Stimulated activated CD4-positive, alpha-beta T cell treated with anti-CD3 and anti-CD28 coated beads, Interleukin-15, amount 100 ng/mL, for 1 hour (primary cell): Measurements from ENCODE around the gene PRDM16.

Experiments
- DNase-seq, 2 donors: peaks; one replicate each; pipeline ENCODE4 v3.0.0-alpha.2; 2020; ENCODE audit warnings: low read depth in 1 of 2, low spot score in 1 of 2

The PRDM16 gene

GRCh38 chr1:3315399-3316339 is 246.7 kb downstream of the PRDM16 start:
- no peak for DNase-seq

DNA sequence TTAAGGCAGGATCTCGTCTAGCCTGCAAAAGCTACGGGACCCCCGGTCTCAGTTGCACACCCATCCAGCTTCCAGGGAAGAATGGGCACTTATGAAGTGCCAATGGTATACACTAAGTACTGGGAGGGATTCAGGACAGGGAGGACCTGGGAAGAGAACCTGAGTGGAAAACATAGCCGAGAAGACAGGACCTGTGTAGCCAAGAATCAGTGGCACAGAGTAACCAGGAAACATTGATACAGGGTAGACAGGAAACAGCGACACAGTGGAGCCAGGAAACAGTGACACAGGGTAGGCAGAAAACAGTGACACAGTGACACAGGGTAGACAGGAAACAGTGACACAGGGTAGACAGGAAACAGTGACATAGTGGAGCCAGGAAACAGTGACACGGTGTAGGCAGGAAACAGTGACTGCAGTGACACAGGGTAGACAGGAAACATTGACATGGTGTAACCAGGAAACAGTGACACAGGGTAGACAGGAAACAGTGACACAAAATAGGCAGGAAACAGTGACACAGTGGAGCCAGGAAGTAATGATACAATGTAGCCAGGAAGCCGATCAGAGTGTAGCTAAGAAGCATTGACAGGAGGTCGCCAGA is 247.4 kb downstream of the PRDM16 start:
- DNase-seq, result no peak

DNA sequence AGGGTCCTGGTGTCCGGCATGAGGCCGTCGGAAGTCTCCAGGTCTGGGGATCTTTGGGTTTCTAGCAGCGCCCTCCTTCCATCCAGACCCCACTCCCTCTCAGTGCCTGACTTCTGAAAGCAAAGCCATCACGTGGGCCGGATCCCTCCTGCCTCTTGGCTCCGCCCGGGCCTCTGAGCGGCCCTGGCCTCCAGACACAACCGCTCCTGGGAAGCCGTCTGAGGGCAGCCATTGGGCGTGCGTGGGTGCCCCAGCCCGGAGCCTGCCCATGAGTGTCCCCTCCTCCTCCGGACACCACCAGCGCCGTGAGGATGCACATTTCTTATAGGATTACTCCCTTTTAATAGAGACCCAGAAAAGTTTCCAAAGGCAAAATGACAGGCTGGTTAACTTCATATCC is 248.5 kb downstream of the PRDM16 start:
- no peak for DNase-seq

- DNase-seq, result no peak
Measured at GRCh38 chr1:3318329-3318728, 249.3 kb downstream of the PRDM16 start.

DNA sequence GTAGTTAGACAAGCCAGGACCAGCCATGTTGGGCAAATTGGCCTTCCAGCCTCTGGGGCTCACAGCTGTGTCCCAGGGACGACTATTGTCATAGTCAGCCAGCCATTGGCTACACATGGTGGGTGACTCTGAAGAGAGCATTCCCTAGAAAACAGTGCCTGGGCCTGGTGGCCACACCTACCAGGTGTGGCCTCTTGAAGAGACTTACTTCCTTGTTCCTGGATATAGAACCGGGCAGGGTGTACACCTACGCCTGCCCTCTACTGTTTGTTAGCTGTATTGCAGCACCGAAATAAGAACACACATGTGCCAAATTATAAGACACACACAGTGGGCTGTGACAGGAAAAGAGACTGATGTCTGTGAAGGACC is 250.9 kb downstream of the PRDM16 start:
- no peak for DNase-seq

- no peak for DNase-seq
Measured at GRCh38 chr1:3320246-3321152, 251.5 kb downstream of the PRDM16 start.

DNA sequence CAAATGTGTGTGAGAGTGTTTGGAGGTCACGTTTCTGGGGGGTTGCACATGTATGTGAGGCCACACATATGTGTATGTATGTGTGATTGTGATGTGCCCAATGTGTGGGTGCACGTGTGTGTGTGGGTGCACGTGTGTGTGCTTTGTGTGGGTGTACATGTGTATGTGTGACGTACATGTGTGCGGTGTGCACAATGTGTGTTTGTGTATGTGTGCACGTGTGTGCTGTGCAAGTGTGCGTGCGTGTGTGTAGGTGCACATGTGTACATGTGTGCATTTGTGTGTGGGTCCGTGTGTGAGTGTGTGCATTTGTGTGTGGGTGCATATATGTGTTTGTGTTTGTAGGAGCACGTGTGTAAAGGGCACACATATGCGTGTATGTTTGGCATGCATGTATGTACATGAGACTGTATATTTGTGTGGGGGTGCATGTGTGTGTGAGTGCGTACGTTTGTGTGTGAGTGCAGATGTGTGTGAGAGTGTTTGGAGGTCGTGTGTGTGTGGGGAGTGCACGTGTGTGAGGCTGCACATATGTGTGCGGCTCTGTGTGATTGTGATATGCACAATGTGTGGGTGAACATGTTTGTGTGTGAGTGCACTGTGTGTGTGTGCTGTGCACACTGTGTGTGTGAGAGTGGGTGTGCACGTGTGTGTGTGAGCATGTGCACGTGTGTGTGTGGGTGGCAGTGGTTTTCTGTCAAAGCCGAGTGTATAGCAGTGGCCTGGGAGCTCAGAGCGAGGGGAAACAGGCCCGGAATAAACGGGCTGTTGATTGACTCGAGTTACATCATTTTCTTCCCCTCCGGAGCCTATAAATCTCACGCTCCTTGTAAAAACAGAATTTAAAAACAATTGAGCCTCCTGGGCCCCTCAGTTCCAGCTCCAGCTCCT is 252.8 kb downstream of the PRDM16 start:
- no peak for DNase-seq

GRCh38 chr1:3322450-3323020 is 253.5 kb downstream of the PRDM16 start:
- no peak for DNase-seq

- no peak for DNase-seq
Measured at GRCh38 chr1:3323021-3323795, 254.2 kb downstream of the PRDM16 start.

- no peak for DNase-seq
Measured at GRCh38 chr1:3323796-3324703, 255.0 kb downstream of the PRDM16 start.

DNA sequence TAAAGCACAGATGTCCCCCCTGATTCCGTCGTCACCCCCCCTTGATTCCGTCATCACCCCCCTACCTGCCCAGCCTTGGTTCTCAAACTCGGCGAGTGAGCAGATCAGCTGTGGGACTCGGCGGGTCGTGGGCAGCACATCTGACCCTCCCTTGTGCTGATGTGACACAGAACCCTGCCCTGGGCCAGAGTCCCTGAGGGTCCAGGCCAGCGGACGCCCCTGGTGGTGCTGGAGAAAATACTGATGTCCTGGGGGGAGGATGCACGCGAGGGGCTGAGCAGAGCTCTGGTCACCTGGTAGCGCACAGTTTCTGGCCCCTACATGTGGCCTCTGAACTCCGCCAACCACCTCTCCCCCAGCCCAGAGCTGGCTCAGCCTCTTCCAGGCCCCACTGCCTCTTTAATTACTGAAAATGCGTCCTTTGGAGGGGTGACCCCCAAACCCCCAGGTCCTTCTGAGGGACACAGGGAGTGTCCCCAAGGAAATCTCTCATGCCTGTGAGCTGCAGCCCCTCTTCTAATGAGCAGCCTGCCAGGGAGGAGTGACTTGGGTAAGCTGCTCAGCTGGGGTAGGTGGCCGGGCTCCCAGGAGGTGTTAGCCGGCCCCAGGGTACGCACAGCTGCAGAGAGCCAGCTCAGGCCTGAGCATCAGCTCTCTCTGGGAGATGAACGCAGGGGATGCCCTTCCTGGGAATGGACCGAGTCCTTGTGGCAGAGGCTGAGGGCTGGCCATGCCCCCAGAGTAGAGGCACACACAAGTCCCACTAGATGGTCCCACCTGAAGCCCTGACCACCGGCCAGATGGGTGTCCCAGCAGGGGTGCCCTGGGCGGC is 255.9 kb downstream of the PRDM16 start:
- no peak for DNase-seq

DNA sequence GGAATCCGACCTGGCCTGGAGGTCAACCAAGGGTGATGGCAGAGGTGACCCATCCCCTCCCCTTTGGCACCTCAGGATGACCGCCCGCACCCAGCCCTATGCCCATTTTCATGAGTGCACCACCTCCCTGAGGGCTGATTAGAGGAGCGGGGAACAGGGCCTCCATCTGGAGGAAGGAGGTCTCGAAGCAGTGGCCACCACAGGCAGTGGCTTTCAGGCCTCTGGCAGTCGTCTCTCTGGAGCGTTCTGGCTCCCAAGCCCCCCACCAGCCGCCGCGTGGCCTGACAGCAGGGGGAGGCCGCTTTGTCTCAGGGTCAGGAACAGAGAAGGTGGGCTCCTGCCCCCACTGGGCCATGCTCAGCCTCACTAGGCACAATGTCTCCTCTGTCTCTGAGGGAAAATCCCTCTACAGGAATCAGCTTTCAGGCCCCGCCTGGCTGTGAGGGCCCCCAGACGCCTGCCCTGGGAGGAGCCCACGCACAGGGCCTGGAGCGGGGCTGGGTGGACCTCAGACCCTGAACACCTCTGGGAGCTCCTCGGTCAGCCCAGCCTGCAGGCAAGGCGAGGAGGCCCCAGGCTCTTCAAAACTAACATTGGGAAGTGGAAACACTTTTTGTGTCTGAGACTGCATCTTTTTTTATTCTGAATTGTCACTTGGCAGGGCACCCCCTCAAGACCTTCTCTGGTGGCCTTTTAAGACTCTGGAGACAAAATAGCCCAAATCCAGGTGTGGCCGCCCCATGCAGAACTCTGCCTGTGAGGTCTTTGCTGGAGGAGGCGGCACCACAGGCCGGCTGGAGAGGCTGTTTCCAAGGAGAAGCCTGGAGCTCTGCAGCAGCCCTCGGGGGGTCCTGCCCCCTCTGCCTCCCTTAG is 257.7 kb downstream of the PRDM16 start:
- no peak for DNase-seq

DNA sequence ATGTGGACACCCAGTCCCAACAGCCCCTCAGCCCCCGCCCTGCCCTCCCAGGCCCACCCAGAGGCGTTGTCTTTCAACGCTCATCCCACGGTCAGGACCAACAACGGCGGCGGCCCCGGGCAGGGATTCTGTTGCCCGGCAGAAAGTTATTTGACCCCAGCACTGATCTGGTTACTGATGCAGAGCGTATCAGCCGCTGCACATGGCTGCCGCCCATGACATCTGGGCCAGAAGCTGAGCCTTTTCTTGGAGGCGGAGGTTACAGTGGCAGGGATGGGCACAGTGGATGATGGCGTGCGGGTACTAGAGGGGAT is 258.3 kb downstream of the PRDM16 start:
- no peak for DNase-seq

- DNase-seq, result no peak
Measured at GRCh38 chr1:3327936-3328590, 259.1 kb downstream of the PRDM16 start.

- no peak for DNase-seq
Measured at GRCh38 chr1:3329640-3330281, 260.8 kb downstream of the PRDM16 start.

DNA sequence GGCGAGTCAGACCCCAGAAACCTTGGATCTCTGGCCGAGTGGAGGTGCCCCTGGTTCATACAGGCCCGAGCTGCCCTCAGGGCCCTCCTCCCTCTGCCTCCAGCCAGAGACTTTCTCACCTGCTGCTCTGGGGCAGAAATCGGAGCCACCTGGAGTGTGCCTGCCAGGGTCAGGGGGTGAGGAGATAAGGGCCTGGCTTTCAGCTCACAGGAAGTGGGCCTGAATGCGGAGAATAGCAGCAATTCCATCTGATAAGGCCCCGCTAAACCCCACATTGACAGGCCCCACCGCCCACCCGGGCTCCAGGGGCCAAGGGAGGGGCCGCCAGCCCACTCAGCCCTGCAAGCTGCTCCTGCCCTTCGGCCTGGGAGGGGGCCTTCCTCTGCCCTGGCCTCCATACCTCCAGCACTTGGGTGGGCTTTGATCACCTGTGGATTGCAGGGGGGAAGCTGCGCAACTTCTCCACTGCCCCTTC is 261.8 kb downstream of the PRDM16 start:
- no peak for DNase-seq
